Measurements from ENCODE around the gene PRICKLE1.

Gene PRICKLE1

DNA sequence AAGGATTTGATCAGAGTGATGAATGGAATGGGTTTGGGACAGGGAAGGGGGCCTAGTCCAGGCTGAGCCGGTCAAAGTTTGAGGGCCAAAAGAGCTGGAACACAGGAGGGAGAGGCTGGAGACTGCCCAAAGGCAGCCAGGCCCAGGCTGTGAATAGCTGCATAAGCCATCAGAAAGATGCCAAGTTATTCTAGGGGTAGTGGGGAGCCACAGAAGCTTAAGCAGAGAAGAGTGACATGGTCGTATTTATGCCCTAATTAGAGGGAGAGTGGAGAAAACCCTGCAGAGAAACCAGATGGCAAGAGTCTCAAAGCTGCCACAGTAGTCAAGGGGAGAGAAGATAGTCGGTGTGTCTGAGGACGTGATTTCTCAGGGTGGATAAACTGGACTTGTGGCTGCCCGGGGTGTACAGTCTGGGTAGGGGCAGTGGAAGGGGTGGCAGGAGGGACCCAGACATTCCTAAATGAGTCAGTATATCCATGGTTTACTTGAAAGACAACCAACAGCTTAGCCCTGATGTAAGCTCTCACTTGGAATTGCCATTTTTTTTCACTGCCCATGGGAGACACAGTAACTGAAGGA is 99.2 kb downstream of the PRICKLE1 start:
- DNase-seq (ENCODE audit: low spot score) = peak; percentile 64

DNA sequence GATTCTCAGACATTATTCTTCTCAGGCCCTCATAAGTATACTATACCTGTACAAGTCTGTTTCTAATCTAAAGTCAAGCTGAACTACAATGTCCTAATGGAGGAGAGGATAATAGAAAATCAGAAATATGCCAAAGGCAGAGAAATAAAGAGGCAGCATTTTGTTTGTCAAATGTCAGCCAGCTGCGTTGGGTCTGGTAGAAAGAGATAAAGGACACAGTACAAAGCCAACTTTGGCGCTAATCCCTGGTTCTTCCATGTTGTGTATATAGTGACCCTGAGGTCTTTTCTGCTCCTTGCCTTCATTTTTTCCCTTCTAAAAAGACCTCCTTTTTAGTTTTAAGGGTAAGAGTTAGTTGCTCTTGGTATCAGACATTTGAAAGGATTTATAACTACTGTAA is 103.1 kb downstream of the PRICKLE1 start:
- no peak for DNase-seq (ENCODE audit: low spot score)

DNA sequence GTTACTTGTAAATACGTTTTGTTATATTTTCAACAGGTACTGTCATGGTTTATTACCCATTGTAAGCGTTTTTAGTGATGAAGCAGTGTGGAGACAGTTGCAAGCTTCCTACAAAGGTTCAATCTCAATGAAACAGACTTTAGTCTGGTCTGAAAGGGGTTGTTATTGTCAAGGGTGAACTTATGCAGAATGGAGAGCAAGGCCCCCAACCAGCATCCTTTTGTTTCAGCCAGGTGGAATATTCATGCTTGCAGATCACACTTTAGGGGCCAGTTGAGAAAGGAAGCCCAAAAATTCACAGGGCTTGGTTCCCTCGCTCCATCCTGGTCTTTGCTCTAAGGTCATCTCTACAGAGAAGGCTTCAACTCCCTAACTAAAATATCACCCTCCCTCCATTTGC is 103.7 kb downstream of the PRICKLE1 start:
- no peak for DNase-seq (ENCODE audit: low spot score)

DNA sequence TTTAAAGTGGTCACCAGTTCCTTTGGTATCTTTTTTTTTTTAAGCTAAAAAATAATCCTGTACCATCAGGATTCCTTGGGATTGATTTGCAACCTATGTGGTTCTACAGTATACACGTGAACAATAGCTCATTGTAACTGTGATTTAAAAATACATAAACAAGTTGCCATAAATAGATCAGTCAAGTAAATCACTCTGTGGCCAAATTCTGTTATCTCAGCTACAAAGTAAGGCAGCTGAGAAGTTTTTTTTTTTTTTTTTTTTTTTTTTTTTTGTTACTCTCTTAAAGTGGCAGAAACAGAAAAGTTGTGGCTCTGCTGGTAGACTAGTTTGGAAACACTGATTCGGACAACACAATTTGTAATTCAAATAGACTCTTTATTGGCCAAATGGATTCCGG is 104.5 kb downstream of the PRICKLE1 start:
- no peak for DNase-seq (ENCODE audit: low spot score)

DNA sequence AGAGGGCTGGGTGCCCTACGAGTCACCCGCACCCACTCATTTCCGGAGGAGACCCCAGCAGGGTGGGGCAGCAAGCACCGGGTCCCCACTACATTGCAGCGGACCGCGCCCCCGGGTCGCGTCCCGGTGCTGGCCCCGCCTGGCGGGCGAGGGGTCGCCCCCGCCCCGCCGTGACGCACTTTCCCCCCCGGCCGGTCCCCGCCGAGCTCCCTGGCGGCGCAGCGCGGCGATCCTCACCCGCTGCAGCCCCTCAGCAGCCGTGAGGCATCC is 106.1 kb downstream of the PRICKLE1 start:
- DNase-seq (ENCODE audit: low spot score) = no peak

DNA sequence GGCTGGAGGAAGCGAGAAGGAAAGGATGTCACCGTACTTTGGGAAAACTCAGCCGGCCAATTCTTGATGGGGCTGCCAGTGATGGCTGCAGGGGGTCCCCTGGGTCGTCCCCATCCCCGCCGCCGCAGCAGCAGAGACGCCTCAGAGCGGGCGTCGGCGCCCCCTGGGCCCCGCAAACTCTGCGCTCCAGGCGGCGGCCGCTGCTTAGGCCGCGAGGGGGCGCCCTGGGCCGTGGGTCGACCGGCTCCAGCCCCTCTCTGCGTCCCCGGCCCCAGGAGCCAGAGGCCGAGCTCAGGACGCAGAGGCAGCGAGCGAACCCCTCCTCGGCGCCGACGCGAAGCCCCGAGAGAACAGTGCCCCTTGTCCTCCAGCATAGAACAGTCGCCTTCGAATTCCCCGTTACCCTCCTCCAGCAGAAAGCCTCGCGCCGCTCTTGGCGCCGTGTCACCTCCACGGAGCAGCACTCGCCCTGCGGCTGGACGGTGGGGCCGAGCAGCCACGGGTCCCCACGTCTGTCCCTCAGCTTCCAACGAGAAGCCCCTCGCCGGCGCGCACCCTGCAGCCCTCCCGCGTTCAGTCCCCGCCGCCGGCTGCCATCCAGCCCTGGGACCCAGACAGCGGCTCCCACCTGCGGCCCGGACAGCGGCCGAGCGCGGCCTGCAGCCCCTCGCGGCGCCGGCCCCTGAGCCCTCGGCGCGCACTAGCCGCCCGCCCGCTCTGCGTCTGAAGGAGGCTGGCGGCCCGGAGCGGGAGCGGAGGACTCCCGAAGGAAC is 106.6 kb downstream of the PRICKLE1 start:
- peak; percentile 39 for DNase-seq (ENCODE audit: low spot score)

DNA sequence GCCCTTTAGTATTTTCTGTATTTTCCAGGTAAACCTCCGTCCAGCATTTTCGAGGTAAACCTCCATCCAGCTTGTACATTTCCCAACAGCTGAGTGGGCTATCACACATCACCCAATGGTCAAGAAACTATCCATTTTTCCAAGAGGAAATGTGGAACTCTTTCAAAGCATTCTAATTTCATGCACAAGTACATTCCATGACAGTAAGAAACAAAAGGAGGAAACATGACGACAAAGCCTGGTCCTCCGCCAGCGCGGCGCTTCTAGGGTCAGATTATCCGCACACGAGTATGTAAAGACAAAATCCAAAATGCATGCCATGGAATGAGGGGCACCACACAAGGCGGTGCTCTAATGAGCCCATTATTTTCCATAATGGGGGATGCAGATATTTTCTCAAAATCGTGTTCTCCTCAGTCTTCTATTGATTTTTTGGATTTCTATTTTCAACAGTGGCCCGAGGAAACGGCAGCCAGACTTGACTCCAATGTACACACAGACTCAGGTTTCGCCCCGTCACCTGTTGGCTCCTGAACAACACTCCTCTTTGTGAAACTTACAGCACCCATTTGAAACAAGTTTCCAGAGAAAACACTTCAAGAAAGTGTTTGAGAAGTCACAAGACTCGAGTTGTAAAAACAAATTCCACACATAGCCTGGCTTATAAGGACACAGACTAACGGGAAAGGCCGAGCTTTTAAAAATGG is 107.4 kb downstream of the PRICKLE1 start:
- DNase-seq (ENCODE audit: low spot score) = no peak

DNA sequence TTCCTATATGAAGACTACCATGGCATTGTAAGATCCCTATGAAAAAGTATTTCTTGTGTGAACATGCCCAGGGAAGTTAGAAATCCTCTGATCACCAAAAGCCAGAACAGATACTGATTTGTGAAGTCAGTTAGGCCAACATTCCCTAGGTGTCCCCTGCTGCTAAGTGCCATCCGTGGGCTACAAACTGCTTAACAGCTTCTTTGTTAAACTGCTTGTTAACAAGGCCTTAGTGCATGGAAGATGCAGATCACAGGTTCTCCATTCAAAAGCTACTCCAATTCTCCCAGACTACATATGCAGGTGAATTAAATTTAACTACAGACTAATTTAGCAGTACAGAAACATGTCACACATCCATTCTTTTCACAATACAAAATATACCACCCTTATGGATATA is 108.2 kb downstream of the PRICKLE1 start:
- DNase-seq (ENCODE audit: low spot score) = no peak

DNA sequence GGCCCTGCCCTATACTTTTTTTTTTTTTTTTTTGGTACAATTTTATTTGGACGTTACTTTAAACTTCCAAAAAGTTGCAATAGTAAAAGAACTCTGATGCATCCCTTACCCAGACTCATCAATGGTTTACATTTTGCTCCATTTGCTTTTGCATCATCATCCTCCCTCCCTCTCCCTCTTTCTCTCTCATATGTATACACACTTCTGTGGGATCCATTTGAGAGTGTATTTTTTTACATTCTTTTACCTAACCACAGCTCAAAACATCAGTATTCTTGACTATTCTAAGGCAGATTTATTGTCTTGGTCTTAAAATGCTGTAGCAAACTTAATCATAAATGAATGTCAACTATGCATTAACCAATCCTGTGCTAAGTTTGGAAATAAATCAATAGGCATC is 111.6 kb downstream of the PRICKLE1 start:
- DNase-seq (ENCODE audit: low spot score) = no peak

DNA sequence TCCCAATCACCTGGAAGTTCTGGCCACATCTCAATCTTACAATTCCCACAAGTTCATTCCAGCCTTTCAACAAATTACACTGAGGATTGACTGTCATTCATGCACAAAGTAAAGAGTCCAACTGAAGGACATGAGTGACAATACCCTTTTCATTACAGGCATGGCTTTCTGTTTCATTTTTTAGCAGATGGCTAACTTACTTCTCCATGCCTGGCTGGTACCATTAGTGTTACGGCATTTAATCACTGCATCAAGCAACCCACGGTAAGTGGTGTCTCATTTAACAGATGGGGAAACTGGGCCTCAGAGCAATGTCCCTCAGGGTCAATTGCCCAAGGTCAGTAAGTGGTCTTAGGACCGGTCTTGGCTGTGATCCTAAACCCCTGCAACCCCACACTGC is 114.4 kb downstream of the PRICKLE1 start:
- no peak for DNase-seq (ENCODE audit: low spot score)

DNA sequence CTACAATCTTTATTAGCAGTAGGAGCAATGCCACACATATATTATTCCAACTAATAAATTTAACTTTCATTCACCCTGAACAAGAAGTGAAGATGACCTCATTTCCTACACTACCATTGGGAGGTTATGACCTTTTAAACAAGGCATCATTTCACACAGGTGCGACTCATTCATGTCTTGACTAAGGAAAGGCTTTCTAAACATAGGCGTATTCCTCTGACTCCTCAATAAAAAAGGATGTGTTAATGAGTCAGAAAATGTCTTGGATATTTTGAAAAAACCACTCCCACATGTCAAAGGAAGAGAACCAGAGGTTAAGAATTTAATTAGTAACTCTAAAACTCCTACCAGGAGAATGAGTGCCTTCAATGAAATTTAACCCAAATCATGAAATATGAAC is 115.2 kb downstream of the PRICKLE1 start:
- no peak for DNase-seq (ENCODE audit: low spot score)

DNA sequence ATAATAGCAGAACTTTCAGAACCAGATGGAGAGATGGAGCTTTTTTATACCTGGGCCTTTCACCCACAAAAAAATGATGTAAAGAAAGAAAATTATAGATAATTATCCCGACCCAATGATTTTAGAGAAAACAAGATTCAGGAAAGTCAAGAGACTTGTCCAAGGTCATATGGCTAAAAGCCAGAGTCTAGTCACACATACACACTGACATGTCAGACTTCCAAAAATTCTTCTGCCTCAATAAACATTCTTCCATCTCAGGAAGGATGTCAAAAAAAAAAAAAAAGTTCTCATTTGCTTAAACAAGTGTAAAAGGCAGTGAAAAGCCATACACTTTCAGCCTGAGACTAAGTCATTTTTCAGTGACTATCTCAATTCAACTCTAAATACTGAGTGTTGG is 116.0 kb downstream of the PRICKLE1 start:
- no peak for DNase-seq (ENCODE audit: low spot score)

DNA sequence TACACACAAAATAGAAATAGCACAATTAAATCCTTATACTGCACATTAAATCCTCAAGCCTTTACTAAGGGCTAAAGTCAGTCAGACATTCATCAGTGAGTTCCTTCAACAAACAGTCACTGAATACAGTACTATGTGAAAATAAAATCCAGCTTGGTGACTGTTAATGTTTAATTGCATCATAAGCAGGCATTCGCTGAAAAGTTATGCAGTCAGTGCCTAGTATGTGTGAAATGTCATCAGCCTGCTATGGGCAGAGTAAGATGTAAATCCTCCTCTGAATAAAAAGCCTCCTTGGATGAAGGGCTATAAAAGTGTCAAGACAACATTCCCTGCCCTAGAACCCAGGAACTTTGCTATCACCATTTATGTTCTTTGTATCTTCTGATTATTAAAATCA is 116.4 kb downstream of the PRICKLE1 start:
- no peak for DNase-seq (ENCODE audit: low spot score)

DNA sequence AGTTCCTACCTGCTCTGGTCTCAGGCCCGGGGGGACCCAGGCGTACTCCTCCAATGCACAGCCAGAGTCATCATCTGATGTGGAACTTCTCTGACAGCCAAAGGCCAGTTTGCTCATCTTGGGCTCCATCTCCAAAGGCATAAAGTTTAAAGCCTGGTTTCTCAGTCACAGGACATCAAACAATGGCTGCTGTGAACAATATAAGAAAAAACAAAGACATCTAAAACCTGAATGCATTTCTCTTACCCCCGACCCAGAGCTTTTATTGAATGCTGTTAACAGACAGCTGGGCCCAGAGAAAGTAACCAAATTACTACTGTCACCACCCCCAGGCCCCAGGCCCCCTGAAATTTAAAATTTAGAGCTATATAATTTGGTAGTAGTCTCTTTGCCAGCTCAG is 117.2 kb downstream of the PRICKLE1 start:
- DNase-seq (ENCODE audit: low spot score) = no peak

DNA sequence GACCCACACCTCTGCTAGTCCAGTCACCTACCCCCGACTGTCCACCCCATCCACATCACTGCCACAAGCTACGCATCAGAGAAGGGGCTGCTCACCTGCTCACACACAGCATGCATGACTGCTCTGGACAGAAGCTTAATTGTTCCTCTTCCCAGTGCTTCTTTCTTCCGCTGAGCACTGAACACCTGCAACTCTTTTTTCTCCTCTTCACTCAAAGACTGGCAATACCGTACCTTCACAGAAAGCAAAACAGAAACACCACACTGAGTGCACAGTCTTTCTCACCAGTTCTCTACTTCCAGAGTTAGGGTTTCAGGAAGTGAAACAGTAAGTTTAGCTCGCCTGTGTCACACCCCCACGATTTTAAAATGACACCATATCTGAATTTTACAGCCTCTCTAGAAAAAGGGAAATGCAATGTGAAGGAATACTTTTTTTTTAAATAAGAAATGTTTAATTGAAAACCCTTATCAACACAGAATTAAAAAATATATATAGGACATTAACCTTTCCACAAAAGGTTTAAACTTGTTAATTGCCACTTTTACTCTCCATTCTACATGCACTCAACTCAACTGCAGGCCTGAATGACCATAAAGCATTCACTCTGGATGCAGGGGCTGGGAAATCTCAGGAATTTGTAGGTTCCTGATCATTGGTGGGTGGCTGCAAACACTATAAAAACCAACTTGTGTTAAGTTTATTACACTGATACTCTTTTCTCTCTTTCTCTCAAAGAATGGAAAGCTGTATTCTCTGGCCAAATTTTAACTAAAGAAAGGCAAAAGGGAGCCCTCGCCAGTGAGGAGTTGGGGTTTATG is 120.0 kb downstream of the PRICKLE1 start:
- DNase-seq (ENCODE audit: low spot score) = no peak

DNA sequence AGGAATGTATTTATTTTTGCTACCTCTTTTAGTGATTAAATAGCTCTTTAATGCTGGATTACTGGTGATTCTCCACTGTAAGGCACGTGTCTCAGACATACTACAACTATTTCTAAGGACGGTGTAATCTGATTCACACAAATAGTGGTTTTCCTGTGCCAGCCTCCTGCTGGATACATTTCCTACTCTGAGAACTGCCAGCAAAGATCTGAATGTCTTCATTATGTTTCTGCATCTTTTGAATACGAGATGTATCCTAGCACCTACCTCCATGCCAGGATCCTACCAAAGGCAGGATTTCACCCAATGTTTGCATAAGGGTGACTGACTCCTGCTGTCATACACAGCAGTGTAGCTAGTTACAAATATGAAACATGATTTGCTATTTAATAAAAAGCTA is 120.6 kb downstream of the PRICKLE1 start:
- peak; percentile 22 for DNase-seq (ENCODE audit: low spot score)

DNA sequence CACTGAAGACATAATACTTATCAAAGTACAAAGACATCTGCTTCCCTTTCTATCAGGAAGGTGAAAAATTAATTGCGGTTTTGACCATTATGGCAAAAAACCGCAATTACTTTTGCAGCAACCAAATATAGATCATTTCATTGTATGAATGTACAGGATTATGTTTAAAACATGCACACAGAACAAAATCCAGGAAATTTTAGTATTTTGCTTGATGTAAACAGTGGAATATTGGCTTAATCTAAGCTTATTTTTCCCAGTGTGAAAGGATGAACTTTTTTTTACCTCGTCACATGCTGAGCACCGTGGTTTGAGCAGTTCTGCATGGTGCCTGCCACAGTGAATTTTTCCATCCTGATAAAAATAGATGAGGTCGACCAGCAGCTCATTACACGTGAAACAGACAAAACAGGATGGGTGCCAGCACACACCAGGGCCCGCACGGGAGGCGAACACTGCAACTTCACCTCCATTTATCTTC is 121.2 kb downstream of the PRICKLE1 start:
- DNase-seq (ENCODE audit: low spot score) = peak; percentile 42

DNA sequence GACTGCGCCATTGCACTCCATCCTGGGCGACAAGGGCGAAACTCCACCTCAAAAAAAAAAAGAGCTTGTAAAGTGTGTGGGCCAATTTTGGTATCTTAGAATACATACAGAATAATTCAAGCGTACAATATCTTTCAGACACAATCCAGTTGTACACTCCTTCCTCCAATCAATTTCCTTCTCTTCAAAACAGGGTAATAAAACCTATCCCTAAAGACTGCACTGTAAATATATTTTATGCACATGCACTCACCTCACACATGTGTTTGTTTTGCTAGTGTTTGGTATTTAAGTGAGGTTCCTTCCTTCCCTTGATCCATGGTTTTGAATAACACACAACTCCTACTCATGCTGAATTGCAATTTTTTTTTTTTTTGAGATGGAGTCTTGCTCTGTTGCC is 125.9 kb downstream of the PRICKLE1 start:
- no peak for DNase-seq (ENCODE audit: low spot score)

DNA sequence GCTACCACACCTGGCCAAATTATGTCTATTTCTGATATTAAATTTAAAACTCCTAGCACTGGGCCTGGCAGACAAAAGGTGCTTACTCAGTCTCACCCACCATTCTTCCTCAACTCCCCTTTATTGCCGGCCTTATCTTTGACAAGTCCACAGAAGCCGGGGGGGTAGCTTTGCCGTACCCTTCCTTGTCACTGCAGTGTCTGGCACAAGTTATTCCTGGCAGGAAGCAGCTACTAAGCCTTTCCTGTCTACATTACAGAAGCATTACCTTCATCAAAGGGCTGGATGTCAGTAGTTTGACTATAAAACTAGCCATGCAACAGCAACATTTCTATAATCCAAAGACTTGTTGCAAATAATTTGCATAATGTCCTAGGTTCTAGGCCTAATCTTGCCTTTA is 127.1 kb downstream of the PRICKLE1 start:
- no peak for DNase-seq (ENCODE audit: low spot score)

DNA sequence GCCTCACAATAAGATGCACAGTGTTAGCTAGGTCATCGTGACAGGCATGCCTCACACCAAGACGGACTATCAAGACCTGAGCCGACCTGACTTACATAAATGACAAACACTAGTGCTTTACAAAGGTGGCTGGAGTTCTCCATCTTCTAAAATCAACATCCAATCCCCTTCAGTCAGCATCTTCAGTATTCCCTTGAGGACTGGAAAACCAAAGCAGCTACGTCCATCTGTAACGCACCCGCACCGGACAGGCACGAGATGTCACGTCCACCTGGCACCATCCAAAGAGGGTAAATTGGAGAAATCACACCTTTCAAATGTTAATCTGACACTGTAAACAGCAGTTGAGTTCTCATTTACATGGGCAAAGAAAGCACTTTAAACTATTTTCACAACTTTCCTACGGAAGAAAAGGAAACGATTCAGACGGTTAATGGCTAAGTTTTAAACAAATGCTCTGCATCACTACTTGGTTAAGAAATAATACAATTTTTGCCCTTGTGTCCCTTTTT is 130.2 kb downstream of the PRICKLE1 start:
- no peak for DNase-seq (ENCODE audit: low spot score)

DNA sequence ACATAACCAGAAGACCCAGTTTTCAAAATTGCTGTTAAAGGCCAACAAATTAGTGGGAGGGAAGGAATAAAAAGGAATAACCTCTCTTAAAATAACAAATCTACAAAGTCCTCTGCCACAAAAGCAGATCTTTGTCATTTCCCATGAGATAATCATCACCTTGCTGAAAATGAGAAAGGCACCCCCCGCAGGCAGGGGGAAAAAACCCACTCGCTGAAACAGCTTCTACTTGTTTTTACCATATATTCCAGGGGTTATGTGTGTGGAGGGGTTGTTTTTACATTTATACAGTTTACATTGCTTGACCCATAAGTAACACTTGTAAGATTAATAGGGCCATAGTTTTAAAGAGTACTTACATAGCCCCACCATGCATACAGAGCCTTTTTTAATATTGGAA is 131.0 kb downstream of the PRICKLE1 start:
- DNase-seq (ENCODE audit: low spot score) = no peak

DNA sequence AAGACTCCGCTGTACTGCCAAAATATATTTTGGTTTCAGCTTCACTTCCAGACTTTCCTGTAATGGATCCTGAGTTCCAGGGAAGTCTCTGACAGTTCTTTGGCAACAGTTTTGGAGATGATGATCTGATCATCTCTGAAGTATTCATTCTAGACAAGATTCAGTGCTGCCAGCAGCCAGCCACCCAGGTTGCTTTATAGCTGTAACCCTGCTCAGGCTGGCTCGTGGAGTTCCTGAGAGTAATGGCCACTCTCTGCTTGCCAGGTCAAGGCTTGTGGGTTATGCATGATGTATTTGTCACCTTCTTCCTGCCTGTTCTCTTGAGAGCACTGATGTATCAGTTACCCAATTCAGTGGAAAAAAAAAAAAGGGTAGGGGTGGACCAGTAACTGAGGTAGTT is 139.3 kb downstream of the PRICKLE1 start:
- DNase-seq (ENCODE audit: low spot score) = no peak
